Colonic mucosa (tissue), 4 donors: ENCODE results near the gene ANO7. TPM values are rescaled to one million over a fixed set of nuclear protein-coding genes. Genes with fewer than 3 reads are reported as not detected.

Experiments
- DNase-seq: peaks from one replicate; pipeline ENCODE4 v3.0.0-alpha.2; 2020
- H3K27ac ChIP-seq: fragments of 200-600 bp; one replicate; pipeline ENCODE4 v1.8.0; 2021
- H3K27me3 ChIP-seq: fragments of 200-600 bp; one replicate; pipeline ENCODE4 v1.8.0; 2021
- H3K36me3 ChIP-seq: fragments of 200-600 bp; one replicate; pipeline ENCODE4 v1.8.0; 2021
- H3K4me1 ChIP-seq: fragments of 200-600 bp; one replicate; pipeline ENCODE4 v1.8.0; 2021; ENCODE audit warnings: mild to moderate bottlenecking
- H3K4me3 ChIP-seq: fragments of 200-600 bp; one replicate; pipeline ENCODE4 v1.8.0; 2021
- H3K9ac ChIP-seq, 2 donors: one replicate each; pipeline ENCODE4 v1.7.0; 2013; ENCODE audit warnings: control low read depth in 2 of 2, low read depth in 2 of 2, low read length in 2 of 2
- H3K9me3 ChIP-seq: fragments of 200-600 bp; one replicate; pipeline ENCODE4 v1.8.0; 2021
- intact Hi-C: fragments of 100-400 bp; cut with DNase I; formaldehyde crosslinking; loops from one replicate; pipeline ENCODE4 v1.14.1; 2022
- total RNA-seq, 2 donors: library from RNA; stranded (reverse); fragmentation: NEBNext Ultra II Directional in 1 of 2; extraction: Animal tissue kit (Norgen Biotek cat#: 25700) in 1 of 2; gene quantifications; one replicate each; pipeline ENCODE4 v1.2.1, GENCODE V29; 2021
- TF ChIP-seq, protein P1 (sequence below): fragments of 200-600 bp; IDR thresholded peaks from one replicate; pipeline ENCODE4 v1.8.0; 2022; ENCODE audit warnings: antibody characterized with exemption, mild to moderate bottlenecking
- donor health status: healthy.
- donor health status: DM: no; HTN: no; CAD: no.
- donor health status: DM: no; HTN: no; CAD: no.

ANO7 gene
- total RNA-seq, 2 donors from 2014 or later: 41.4 to 55.0 TPM

- Histone ChIP-seq H3K4me1 (no peaks in the 10 kb centered on the region), H3K9me3 (no peaks in the 10 kb centered on the region), H3K27ac (no peak overlapping the region), H3K4me3 (no peak overlapping the region), H3K27me3 (no peaks in the 10 kb centered on the region), H3K36me3 (no peaks in the 10 kb centered on the region), H3K9ac (no peak overlapping the region)
- intact Hi-C loops: no loop called here
- TF ChIP-seq, protein P1, sequence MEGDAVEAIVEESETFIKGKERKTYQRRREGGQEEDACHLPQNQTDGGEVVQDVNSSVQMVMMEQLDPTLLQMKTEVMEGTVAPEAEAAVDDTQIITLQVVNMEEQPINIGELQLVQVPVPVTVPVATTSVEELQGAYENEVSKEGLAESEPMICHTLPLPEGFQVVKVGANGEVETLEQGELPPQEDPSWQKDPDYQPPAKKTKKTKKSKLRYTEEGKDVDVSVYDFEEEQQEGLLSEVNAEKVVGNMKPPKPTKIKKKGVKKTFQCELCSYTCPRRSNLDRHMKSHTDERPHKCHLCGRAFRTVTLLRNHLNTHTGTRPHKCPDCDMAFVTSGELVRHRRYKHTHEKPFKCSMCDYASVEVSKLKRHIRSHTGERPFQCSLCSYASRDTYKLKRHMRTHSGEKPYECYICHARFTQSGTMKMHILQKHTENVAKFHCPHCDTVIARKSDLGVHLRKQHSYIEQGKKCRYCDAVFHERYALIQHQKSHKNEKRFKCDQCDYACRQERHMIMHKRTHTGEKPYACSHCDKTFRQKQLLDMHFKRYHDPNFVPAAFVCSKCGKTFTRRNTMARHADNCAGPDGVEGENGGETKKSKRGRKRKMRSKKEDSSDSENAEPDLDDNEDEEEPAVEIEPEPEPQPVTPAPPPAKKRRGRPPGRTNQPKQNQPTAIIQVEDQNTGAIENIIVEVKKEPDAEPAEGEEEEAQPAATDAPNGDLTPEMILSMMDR: no peak
- no peak for DNase-seq
Measured at GRCh38 chr2:241182126-241182525, 6.4 kb upstream of the ANO7 start.

- no peaks in the 10 kb centered on the region for H3K4me1 ChIP-seq
- DNase-seq: no peak
- no peak overlapping the region for H3K4me3 ChIP-seq
- TF ChIP-seq, protein P1: no peak
- no peak overlapping the region for H3K9ac ChIP-seq
- intact Hi-C loops: no loop called here
- no peaks in the 10 kb centered on the region for H3K36me3 ChIP-seq
- H3K27me3 ChIP-seq: no peaks in the 10 kb centered on the region
- no peaks in the 10 kb centered on the region for H3K9me3 ChIP-seq
- no peak overlapping the region for H3K27ac ChIP-seq
Measured at GRCh38 chr2:241182531-241183133, 5.8 kb upstream of the ANO7 start.

- no peak overlapping the region for H3K4me3 ChIP-seq
- H3K36me3 ChIP-seq: no peaks in the 10 kb centered on the region
- no peaks in the 10 kb centered on the region for H3K27me3 ChIP-seq
- DNase-seq: no peak
- H3K4me1 ChIP-seq: no peaks in the 10 kb centered on the region
- no peaks in the 10 kb centered on the region for H3K9me3 ChIP-seq
- no peak overlapping the region for H3K27ac ChIP-seq
- TF ChIP-seq, protein P1: no peak
- no peak overlapping the region for H3K9ac ChIP-seq
- intact Hi-C loops: no loop called here
Measured at GRCh38 chr2:241183221-241183620, 5.3 kb upstream of the ANO7 start.

DNA sequence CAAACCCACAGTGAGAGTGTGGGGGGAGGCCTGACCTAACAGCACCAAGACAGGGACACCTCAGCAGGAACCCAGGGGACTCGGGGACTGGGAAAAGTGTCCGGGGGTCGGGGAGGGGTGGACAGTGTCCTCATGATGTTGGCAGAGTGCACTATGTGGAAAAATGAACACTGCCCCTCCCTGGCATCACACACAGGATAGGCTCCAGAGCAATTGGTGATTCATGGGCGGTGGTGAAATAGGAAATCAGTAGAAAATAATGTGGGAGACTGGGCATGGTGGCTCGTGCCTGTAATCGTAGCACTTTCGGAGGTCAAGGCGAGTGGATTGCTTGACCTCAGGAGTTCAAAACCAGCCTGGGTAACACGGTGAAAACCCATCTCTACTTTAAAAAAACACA lies 3.6 kb upstream of the ANO7 start:
- TF ChIP-seq, protein P1: no peak
- Histone ChIP-seq H3K9ac (no peak overlapping the region), H3K27me3 (no peaks in the 10 kb centered on the region), H3K4me1 (no peaks in the 10 kb centered on the region), H3K36me3 (no peaks in the 10 kb centered on the region), H3K27ac (no peak overlapping the region), H3K9me3 (no peaks in the 10 kb centered on the region), H3K4me3 (no peak overlapping the region)
- intact Hi-C loops: no loop called here
- DNase-seq: no peak

DNA sequence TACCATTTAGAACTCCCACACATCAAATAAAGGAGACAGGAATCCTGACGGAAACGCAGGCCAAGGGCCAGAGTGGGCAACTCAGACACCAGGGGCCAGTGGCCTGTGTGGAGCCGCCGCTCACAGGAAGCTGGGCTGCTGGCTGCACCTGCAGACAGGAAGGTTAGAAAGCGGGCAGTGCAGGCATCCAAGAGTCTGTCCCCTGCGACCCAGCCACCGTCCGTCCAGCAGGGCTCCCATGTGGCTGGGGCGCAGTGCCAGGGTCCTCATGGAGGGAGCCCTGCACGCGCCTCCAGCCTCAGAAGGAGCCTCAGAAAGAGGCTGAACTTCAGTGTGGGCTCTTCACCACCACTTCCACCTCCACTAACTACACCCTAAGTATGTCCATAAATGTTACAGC lies 2.5 kb upstream of the ANO7 start:
- no peak overlapping the region for H3K4me3 ChIP-seq
- no peaks in the 10 kb centered on the region for H3K27me3 ChIP-seq
- intact Hi-C loops: no loop called here
- TF ChIP-seq, protein P1: no peak
- DNase-seq: no peak
- no peaks in the 10 kb centered on the region for H3K36me3 ChIP-seq
- no peak overlapping the region for H3K9ac ChIP-seq
- no peaks in the 10 kb centered on the region for H3K4me1 ChIP-seq
- no peak overlapping the region for H3K27ac ChIP-seq
- no peaks in the 10 kb centered on the region for H3K9me3 ChIP-seq
